CD4-positive, alpha-beta T cell treated with Interleukin-17A for 4 hours (primary cell): ENCODE results near the gene EXOSC2.

Experiments used
- DNase-seq: peaks from one replicate; pipeline ENCODE4 v3.0.0-alpha.2; 2020; ENCODE audit warnings: mixed read lengths

The EXOSC2 gene

DNA sequence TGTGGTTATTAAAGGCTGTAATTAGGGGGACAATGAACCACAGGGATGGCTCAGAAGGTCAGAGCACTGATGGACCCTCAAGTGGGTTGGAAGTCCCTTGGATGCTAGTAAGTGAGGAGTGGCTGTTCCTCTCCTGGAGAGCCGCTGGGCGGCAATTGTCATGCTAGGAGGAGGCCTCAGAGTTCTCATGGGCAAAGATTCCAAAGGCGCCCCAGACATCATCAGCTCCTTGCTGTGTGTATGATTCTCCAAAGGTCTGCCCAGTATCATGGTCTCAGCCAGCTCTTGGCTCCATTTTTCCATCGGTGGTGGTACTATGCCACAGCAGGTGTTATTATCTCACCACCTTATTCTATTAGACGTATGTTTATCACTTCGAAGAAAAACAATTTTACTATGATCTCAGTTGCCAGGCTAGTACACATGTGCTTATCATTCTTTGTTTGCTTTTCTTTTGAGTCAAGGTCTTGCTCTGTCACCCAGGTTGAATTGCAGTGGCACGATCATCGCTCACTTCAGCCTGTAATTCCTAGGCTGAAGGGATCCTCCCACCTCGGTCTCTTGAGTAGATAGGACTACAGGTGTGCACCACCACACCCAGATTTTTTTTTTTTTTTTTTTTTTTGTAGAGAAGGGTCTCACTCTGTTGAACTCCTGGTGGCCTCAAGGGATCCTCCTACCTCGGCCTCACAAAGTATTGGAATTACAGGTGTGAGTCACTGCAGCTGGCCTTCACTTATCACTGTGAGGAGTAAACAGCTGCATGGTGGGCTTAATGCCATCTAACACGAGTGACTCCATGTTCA lies 46.8 kb downstream of the EXOSC2 start:
- DNase-seq, result no peak

GRCh38 chr9:130741024-130741305 lies 47.4 kb downstream of the EXOSC2 start:
- no peak for DNase-seq

GRCh38 chr9:130741831-130742449 lies 48.4 kb downstream of the EXOSC2 start:
- no peak for DNase-seq

DNA sequence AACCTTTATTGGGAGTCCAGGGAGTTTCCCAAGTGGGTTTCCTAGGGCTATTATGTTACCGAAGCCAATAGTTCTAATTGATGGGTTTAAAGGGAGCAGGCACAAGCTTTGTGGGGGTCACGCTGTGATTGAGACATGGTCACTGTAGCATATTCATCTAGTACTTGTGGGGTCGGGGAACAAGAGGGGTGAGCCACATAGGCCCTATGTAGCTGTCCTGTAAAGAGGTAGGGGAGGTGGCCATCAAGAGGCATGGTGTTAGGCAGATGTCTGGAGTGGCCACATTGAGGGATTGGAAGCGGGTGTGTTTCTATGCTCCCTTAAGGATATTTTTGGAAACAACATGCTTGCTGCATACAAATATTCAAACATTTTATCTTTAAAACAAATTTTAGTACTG lies 50.1 kb downstream of the EXOSC2 start:
- DNase-seq, result no peak

DNA sequence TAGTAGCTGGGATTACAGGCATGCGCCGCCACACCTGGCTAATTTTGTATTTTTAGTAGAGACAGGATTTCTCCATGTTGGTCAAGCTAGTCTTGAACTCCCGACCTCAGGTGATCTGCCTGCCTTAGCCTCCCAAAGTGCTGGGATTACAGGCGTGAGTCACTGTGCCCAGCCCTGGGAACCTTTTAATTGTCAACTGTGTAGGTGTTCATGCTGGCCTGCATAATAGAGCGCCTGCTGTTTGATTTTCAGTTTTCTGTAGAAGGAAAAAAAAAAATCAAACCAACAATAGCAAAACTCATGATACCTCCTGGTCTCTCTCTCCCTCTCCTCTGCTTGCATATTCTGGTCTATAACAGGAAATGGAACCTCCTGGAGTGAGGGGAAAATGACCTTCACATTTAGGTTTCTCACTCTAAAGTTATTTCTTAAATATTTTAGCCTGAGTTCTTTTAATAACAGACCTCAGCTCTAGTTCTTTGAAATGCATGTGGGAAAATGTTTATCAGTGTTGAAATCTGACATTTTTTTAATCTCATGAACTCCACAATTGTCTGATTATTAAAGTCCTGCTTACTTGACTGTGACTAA lies 51.7 kb downstream of the EXOSC2 start:
- DNase-seq, result no peak

- no peak for DNase-seq
These were observed 52.2 kb downstream of the EXOSC2 start for GRCh38 chr9:130745829-130746228.

GRCh38 chr9:130746434-130747212 lies 53.0 kb downstream of the EXOSC2 start:
- no peak for DNase-seq

- no peak for DNase-seq
These were observed 58.2 kb downstream of the EXOSC2 start for GRCh38 chr9:130751631-130752355.
